NOMO-1 treated with DMSO at 0.1 percent for 48 hours (cell line): ENCODE measurements around the gene CYB5B.

ENCODE experiments used
- DNase-seq: peaks from one replicate; lab custom pipeline; 2025; ENCODE audit not compliant: unreplicated experiment; lab: John Stamatoyannopoulos, UW

CYB5B gene, protein sequence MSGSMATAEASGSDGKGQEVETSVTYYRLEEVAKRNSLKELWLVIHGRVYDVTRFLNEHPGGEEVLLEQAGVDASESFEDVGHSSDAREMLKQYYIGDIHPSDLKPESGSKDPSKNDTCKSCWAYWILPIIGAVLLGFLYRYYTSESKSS

DNA sequence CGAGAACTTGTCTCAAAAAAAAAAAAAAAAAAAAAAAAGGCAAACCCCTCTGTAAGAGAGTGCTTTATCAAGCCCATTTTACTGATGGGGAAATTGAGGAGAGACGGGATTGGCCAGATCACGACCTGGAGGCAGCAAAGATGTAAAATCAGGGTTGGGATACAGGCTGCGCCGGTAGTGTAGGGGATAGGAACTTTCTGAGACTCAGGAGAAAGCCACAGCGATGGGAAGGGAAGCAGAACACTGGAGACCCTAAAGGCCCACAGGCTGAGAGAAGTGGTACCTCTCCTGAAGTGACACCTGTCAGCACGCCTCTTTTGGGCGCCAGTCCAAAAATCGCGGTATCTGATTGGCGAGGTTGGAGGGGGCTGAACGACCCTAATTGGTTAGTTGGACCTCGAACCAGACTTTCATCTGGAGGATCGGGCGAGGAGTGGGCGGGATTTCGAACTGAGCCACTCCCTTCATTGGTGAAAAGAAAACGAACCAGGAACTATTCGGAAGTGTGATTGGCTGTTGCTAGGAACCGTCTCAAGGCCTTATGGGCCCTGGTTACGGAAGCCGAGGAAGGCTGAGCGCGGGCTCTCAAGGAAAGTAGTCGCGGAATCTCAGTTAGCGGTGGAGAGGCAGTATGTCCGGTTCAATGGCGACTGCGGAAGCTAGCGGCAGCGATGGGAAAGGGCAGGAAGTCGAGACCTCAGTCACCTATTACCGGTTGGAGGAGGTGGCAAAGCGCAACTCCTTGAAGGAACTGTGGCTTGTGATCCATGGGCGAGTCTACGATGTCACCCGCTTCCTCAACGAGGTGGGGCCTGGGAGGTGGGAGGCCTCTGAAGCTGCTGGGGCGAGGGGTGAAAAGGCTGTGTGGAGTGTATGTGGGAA is at the start of gene CYB5B:
Gene CYB5B (plus strand): TSS at position 567 of the 882 bp plus-strand sequence. CDS start 65 bp downstream, at position 632.
- DNase-seq: peak; percentile 99

- DNase-seq: no peak
These were observed 47.9 kb upstream of the CYB5B start for GRCh38 chr16:69376393-69377059.

- DNase-seq: no peak
These were observed 46.4 kb upstream of the CYB5B start for GRCh38 chr16:69378036-69378435.

DNA sequence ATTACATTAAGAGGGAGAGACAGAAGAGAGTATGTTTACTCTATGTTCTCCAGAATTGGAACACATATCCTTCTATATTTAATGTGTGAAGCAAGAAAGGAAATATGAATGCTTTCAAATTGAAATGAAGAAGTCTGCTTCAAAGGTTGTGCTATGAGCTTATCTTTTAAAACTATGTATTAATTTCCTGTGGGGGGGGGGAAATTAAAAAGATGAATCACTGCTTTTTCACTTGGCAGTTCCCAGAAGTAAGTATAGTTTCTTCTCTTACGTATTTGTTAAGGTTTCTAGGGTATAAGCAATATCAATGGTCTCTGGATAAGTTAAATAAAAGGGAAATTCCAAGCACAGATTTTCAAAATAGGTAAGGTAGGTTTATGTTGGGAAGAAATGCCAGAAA is 45.7 kb upstream of the CYB5B start:
- DNase-seq: no peak

DNA sequence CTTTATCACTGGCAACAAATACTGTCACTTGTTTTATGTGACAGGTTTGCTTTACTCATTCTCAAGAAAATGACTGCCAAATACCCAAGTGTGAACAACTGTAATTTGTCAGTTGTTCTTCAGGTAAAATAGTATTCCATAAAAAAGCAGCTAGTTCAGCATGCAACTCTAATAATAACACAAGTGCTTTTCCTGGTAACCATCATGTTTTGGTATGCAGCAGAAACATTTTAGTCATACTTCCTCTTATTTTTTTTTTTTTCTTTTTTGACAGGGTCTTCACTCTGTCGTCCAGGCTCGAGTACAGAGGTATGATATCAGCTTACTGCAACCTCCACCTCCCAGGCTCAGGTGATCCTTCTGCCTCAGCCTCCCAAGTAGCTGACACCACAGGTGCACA is 43.2 kb upstream of the CYB5B start:
- DNase-seq: peak; percentile 30

GRCh38 chr16:69382421-69382820 is 42.0 kb upstream of the CYB5B start:
- no peak for DNase-seq

DNA sequence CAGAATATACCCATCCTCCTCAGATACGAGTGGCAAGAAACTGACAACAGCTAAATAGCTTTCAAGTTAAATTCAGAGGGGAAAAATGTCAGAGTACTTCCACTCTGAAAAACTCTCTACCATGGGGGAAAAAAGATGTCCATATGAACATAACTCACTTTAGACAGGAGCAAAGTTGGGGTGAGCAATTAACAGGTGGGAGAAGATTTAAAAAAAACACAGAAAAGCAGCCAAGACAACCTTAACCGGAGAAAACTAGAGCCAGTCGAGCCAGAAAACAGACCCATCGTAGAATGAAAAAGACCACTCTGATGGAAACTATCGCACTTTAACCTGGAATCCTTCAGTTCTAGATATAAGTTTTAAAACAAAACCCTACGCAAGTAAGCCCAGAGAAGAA is 39.4 kb upstream of the CYB5B start:
- DNase-seq: no peak

GRCh38 chr16:69386596-69386995 is 37.8 kb upstream of the CYB5B start:
- no peak for DNase-seq

GRCh38 chr16:69393898-69394849 is 30.2 kb upstream of the CYB5B start:
- DNase-seq: no peak

DNA sequence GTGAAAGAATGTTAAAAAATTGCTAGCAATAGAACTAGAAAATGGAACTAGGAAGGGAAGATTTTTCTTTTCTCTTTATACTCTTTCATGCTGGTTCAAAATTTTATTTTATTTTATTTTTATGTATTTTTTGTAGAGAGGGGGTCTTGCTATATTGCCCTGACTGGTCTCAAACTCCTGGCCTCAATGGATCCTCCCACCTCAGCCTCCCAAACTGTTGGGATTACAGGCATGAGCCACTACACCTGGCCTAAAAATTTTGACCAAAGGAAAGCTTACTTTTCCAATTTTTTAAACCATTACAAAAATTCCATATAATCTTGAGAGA is 28.6 kb upstream of the CYB5B start:
- DNase-seq: no peak

GRCh38 chr16:69396187-69397061 is 28.0 kb upstream of the CYB5B start:
- DNase-seq: peak; percentile 96

DNA sequence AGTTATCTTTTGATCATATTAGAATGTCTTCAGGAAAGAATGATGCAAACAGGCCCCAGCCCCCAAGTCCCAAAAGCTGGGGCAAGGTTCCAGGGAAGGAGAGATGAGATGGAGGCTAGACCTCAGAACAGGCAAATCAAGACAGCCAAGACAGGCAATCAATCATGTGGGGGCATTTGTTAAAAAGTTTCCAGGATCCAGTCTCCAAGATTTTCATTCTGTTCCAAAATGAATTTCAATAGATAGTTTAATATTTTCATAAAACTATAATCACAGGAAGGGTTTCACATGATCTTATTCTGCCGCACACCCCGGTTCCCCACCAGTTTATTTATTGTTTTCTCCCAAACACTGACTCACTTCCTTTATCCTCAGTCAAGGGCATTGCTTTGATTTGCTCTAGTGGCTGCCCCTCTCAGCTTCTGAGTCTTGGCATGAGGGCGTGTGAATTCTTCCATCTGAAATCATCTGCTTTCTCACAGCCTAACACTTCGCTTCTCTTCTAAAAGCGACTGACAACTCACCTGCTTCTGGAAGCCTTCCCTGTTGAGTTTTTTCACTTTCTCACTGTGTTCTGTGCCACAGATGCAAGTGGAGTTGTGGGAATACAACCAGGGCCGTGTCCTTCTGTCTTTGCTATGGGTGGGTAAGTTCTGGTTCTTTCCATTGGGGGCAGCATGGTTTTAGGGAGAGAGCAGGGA is 26.4 kb upstream of the CYB5B start:
- no peak for DNase-seq

DNA sequence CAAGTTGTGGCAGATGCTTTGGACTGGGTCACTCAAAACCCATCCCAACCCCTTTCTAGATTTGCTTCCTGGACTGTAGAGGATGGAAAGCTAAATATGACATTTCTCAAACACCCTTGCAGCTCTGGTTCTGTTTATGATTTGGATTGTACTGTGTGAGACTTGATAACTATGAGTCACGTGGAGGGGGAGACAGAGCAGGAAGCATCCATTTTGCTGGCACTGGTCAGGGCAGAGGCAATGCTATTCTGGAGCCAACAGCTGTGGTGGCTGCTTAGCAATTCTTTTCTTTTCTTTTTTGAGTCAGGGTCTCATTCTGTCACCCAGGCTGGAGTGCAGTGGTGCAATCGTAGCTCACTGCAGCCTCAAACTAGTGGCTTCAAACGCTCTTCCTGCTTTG is 25.1 kb upstream of the CYB5B start:
- no peak for DNase-seq

GRCh38 chr16:69402439-69402838 is 22.0 kb upstream of the CYB5B start:
- DNase-seq: peak; percentile 81

DNA sequence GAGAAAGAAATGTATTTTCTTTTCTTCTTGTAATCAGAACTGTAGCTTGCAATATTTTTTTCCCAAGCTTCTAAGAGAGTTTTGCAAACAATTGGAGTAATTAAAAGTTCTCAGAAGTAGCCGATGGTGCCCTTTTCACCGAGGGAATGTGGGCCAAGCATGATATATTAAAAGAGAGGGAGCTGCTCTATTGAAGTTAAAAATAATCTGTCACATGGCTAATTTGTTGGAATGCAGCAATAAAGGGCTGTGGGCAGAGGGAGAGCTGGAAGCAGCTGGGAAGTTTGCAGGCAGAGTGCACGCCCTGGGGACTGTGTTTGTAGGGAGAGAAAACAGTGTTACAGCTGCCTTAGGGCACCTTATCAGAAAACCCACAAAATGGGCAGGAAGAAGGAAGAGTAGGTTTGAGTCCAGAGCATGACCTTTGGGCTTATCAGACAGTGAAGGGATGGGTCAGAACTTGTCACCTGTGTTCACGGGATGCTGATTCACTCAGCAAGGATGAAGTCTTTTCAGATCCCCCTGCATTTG is 20.1 kb upstream of the CYB5B start:
- DNase-seq: no peak

- DNase-seq: no peak
These were observed 19.1 kb upstream of the CYB5B start for GRCh38 chr16:69405326-69405725.

DNA sequence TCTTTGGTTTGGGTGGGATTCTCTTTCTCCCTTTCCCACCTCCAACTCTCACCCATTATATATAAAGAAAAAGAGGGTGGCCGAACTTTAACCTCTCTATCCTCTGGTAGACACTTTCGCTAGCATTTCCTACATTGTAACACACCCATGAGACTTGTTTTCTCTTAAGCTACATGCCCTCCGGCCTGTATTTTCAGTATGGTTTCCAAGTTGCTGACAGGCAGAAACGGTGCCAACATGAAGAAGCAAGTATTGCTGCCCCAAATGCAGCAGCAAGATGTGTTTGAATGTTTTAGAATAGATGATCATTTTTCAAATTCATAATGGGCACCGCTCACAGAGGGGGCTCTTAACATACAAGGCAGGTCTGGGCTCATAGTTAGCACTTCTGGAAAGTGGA is 18.7 kb upstream of the CYB5B start:
- DNase-seq: no peak

GRCh38 chr16:69406780-69407331 is 17.6 kb upstream of the CYB5B start:
- no peak for DNase-seq
